Measurements from ENCODE around the gene SMG6. TPM values are rescaled to one million over a fixed set of nuclear protein-coding genes. Genes with fewer than 3 reads are reported as not detected.
A peak's percentile ranks its signal among the peaks of the same experiment; 100 is the strongest.

SMG6 gene
- total RNA-seq, 6 donors from 2014 or later = 29.9 to 126 (median 30.5) TPM

GRCh38 chr17:2289878-2290478 lies 13.6 kb downstream of the SMG6 start:
- TF ChIP-seq EP300 (IDR thresholded peaks at IDR 0.05) (no peak), CTCF (IDR thresholded peaks at IDR 0.05) (no peak), POLR2AphosphoS5 (IDR thresholded peaks at IDR 0.05) (no peak), POLR2A (IDR thresholded peaks at IDR 0.05) (no peak)

GRCh38 chr17:2283302-2283701 lies 20.3 kb downstream of the SMG6 start:
- Histone ChIP-seq H3K4me3 (no peak overlapping the region), H3K4me1 (peaks cover 0 to 4% (median 0%) of the 10 kb centered on the region in 4 donors), H3K9me3 (no peaks in the 10 kb centered on the region), H3K27ac (no peak overlapping the region), H3K36me3 (peaks cover 12 to 89% (median 49%) of the 10 kb centered on the region in 4 donors), H3K27me3 (no peaks in the 10 kb centered on the region)
- DNase-seq (no peak), ATAC-seq (ENCODE audit: low FRiP score in 2 of 2) (no peak)
- 92 to 95% methylated on average over 7 of the region's 7 CpGs for WGBS, 2 donors
- TF ChIP-seq POLR2AphosphoS5 (IDR thresholded peaks at IDR 0.05) = no peak
- TF ChIP-seq POLR2A (IDR thresholded peaks at IDR 0.05) = no peak
- no peak for TF ChIP-seq EP300 (IDR thresholded peaks at IDR 0.05)
- TF ChIP-seq CTCF (IDR thresholded peaks at IDR 0.05) = no peak

More at GRCh38 chr17:2289878-2290478, 13.6 kb downstream of the SMG6 start:
- WGBS, 2 donors = 85 to 89% methylated on average over 5 of the region's 5 CpGs
- Histone ChIP-seq H3K36me3 (peaks cover 19 to 88% (median 46%) of the 10 kb centered on the region in 4 donors), H3K4me1 (no peaks in the 10 kb centered on the region), H3K9me3 (no peaks in the 10 kb centered on the region), H3K4me3 (no peak overlapping the region), H3K27me3 (no peaks in the 10 kb centered on the region), H3K27ac (no peak overlapping the region)
- DNase-seq = no peak
- no peak for ATAC-seq (ENCODE audit: low FRiP score in 2 of 2)

GRCh38 chr17:2282297-2282873 lies 21.2 kb downstream of the SMG6 start:
- no peaks in the 10 kb centered on the region for H3K27me3 ChIP-seq
- DNase-seq (no peak), ATAC-seq (ENCODE audit: low FRiP score in 2 of 2) (peak; percentile 46 to 90)
- H3K4me3 ChIP-seq = no peak overlapping the region
- peaks cover 0 to 4% (median 0%) of the 10 kb centered on the region in 4 donors for H3K4me1 ChIP-seq
- no peak overlapping the region for H3K27ac ChIP-seq
- H3K36me3 ChIP-seq = peaks cover 12 to 88% (median 48%) of the 10 kb centered on the region in 4 donors
- WGBS, 2 donors = 55 to 59% methylated on average over 7 of the region's 7 CpGs
- no peaks in the 10 kb centered on the region for H3K9me3 ChIP-seq
- TF ChIP-seq POLR2AphosphoS5 (IDR thresholded peaks at IDR 0.05) (no peak), POLR2A (IDR thresholded peaks at IDR 0.05) (no peak), EP300 (IDR thresholded peaks at IDR 0.05) (no peak), CTCF (IDR thresholded peaks at IDR 0.05) (peak; percentile 39 to 59 (median 52))

GRCh38 chr17:2279707-2280106 lies 23.9 kb downstream of the SMG6 start:
- H3K27me3 ChIP-seq = no peaks in the 10 kb centered on the region
- WGBS, 2 donors = 94 to 95% methylated on average over 9 of the region's 9 CpGs
- no peak for ATAC-seq (ENCODE audit: low FRiP score in 2 of 2)
- H3K4me1 ChIP-seq = peaks cover 0 to 4% (median 0%) of the 10 kb centered on the region in 4 donors
- H3K27ac ChIP-seq = no peak overlapping the region
- no peak for DNase-seq
- peaks cover 12 to 87% (median 41%) of the 10 kb centered on the region in 4 donors for H3K36me3 ChIP-seq
- TF ChIP-seq EP300 (IDR thresholded peaks at IDR 0.05) (no peak), CTCF (IDR thresholded peaks at IDR 0.05) (no peak), POLR2AphosphoS5 (IDR thresholded peaks at IDR 0.05) (no peak), POLR2A (IDR thresholded peaks at IDR 0.05) (no peak)
- no peak overlapping the region for H3K4me3 ChIP-seq
- no peaks in the 10 kb centered on the region for H3K9me3 ChIP-seq

Measured in upper lobe of left lung (tissue), 6 donors.